ENCODE results near the gene LDB2.

LDB2 gene

GRCh38 chr4:16884673-16885460, 13.6 kb downstream of the LDB2 start:
- DNase-seq (ENCODE audit: low read depth), result no peak

- DNase-seq (ENCODE audit: low read depth), result no peak
These were observed 14.6 kb downstream of the LDB2 start for GRCh38 chr4:16883806-16884205.

- DNase-seq (ENCODE audit: low read depth), result no peak
These were observed 17.1 kb downstream of the LDB2 start for GRCh38 chr4:16881151-16881884.

- DNase-seq (ENCODE audit: low read depth), result no peak
These were observed 23.0 kb downstream of the LDB2 start for GRCh38 chr4:16875487-16875886.

GRCh38 chr4:16869594-16870245, 28.7 kb downstream of the LDB2 start:
- no peak for DNase-seq (ENCODE audit: low read depth)

GRCh38 chr4:16868674-16869073, 29.8 kb downstream of the LDB2 start:
- DNase-seq (ENCODE audit: low read depth), result no peak

GRCh38 chr4:16867827-16868226, 30.6 kb downstream of the LDB2 start:
- DNase-seq (ENCODE audit: low read depth), result no peak

DNA sequence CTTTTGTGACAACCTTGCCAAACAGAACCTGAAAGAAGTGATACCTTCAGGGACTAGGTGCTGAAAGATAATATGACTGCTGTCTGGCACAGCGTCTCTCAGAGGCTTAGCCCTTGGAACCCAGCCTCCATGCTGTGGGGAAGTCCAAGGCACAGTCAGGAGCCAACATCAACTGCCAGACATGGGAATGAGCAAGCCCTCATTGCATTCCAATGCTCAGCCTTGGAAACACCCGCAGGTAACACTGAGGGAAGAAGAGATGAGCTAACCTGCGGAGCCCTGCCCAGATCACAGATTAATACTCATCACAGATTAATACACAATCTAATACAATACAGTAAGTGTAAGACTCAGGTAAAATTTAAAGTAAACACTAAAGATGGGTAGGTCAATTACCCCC, 31.5 kb downstream of the LDB2 start:
- no peak for DNase-seq (ENCODE audit: low read depth)

- no peak for DNase-seq (ENCODE audit: low read depth)
These were observed 32.6 kb downstream of the LDB2 start for GRCh38 chr4:16865897-16866283.

DNA sequence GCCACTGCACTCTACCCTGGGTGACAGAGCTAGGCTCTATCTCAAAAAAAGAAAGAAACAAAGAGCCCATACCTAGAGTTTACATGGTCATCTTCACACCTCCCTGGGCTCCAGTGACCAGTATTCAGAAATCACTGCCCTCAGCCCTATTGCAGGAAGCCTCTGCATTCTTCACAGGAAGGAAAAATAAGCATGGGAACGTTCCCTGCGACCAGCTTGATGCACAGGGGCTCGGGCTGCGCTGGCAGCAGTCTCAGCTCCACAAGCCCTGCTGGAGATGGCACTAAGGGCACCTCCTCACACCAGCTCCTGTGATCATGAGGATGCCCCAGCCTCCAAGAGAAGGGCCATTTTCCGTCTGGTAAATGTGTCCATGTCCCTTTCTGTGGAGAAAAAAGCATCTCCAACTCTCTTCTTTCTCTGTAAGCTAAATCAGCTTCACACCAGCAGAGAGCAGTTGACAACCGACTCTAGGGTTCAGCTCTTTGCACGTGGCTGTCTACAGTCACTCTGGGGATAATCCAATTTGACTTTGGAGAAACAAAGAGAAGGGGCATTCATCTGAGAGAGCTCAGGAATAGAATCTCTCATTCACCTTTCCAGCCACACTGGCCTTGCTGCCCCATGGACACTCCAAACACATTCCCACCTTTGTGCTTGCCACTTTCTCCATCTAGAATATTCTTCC, 33.1 kb downstream of the LDB2 start:
- no peak for DNase-seq (ENCODE audit: low read depth)

- DNase-seq (ENCODE audit: low read depth), result no peak
These were observed 34.2 kb downstream of the LDB2 start for GRCh38 chr4:16864199-16864598.

DNA sequence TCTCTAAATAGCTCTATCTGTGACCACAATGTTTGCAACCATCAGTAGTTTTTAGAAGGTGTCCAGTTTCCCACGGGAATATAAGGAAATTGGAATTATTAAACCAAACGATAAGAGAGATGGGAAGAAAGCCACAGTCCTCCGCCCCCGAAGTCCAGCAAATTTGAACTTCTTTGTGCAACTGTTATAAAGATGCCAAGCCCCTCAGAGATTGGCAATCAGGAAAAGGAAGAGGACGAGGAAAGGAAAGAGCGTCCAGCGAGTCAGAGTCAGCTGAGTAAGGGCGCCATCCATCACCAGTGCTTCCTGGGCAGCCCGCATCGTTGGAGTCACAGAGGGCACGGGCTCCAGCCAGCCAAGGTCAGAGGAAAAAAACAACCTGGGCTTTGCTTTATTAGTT, 35.7 kb downstream of the LDB2 start:
- DNase-seq (ENCODE audit: low read depth), result no peak

DNA sequence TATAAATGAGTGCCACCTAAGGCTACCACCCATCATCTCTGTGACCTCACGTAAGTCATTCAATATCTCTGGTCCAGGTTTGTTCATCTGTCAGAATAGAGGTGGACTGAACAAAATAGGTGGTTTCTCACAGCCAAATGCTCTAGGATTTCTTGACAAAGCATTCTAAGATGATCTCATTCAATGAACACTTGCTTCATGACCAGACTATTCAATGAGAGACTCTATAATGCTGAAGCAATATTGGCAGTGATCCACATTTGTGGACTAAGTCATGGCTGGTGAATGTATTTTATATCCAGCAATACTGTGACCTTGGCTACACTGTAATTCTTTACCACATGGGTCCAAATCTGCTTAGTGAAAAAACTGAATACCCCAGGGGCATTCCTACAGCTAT, 37.9 kb downstream of the LDB2 start:
- no peak for DNase-seq (ENCODE audit: low read depth)

DNA sequence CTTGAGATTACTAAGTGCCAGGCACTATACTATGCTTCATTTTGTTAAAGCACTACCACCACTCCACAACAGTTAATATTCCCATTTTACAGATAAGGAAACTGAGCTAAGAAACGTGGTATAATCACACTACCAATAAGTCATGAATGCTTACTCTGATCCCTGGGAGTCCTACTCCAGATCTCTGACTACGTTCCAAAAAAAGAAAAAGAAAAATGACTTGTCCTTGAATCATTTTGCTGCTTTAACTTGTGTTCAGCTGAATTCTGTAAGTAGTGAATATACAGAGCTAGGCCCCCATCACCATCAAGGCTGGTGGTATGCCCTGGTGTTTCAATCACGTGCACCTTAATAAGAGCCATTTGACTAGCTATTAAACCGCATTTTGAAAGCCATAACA, 39.4 kb downstream of the LDB2 start:
- DNase-seq (ENCODE audit: low read depth), result no peak

DNA sequence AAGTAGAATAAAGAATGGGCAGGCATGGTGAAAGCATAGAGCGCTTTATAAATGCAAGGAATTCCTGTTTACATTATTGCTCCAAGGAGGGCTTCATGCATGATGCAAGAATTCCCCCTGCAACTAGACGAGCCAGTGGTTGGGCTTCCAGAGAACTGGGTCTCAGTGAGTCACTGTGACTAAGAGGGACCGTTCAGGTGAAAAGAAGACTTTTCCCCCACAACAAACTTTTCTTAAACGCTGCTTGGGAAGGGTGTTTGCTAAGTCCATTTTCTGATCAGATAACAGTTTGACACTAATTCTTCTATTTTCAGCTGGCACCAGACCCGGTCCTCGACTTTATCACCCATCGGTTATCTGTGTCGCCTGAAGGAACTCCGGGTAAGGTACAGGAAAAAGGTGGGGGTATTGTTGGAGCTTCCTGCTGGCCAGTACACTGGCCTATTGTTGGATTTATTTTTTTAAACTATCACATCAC, 40.1 kb downstream of the LDB2 start:
- DNase-seq (ENCODE audit: low read depth), result no peak

DNA sequence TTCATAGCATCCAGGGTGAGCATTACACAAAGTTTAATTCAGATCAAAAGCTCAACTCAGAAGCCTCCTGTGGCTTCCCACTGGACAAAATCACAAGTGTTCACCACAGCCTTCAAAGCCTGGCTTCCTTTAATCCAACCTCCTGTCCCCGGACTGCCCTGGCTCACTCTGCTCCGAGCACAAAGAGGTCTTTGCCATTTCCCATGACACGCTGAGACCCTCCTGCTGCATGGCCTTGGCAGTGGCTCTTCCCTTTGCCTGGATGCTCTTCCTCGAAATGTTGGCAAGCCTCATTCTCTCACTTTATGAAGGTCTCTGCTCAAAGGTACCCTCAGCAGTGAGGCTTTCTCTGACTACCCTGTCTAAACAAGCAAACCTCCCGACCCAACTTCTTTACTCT, 41.0 kb downstream of the LDB2 start:
- DNase-seq (ENCODE audit: low read depth), result no peak

DNA sequence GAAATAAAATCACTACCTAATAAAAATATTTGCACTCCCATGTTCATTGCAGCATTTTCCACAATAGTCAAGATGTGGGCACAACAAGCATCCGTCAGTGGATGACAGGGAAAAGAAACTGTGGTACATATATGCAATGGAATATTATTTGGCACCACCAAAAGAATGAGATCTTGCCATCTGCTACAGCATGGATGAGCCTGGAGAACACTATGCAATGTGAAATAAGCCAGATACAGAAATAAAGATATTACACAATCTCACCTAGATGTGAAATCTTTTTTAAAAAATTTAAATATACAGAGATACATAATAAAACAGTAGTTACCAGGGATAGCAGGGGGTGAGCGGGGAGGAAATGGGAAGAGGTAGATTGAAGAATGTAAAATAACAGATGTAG, 44.8 kb downstream of the LDB2 start:
- DNase-seq (ENCODE audit: low read depth), result no peak

- DNase-seq (ENCODE audit: low read depth), result no peak
These were observed 45.8 kb downstream of the LDB2 start for GRCh38 chr4:16852644-16853043.

DNA sequence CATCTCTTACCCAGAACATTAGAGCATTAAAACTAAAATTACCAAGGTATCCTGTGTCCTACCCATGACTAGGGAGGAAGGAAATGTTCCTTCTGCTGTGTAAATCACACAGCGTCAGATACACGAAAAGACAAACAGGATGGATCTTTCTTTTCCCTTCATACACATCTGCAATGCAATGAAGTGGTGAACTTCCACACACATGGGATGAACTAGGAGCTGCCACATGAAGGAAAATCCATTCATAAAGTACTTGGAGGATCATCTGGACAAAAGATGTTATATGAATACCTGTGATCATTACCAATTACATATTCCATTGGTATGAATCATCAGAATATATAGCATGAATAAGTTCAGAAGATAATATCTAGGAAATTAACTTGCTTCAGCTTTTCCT, 46.2 kb downstream of the LDB2 start:
- DNase-seq (ENCODE audit: low read depth), result no peak

DNA sequence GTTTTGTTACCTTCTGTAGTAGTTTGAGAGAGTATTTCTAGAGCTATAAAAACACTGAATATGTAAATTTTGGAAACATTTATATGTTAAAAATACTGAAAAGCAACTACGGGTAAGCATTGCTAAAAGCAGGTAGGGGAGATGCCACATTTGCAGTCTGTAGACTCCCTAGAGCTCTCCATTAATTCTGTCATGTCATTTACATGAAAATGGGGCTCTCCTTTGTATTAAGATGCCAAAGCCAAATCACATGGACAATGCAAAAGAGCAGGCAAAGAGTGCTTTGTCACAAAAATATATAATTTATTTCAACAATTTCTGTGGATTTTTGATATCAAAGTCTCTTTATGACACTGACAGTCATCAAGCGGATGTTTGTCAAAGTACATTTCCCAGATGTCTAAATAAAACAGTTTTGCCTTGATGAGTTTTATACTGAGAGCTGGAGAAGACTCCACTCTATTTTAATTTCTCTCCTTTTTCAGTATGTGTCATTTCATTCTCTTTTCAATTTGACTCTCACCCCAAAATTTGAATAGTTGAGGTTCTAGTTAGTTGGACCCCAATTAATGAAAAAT, 51.8 kb downstream of the LDB2 start:
- DNase-seq (ENCODE audit: low read depth), result no peak

DNA sequence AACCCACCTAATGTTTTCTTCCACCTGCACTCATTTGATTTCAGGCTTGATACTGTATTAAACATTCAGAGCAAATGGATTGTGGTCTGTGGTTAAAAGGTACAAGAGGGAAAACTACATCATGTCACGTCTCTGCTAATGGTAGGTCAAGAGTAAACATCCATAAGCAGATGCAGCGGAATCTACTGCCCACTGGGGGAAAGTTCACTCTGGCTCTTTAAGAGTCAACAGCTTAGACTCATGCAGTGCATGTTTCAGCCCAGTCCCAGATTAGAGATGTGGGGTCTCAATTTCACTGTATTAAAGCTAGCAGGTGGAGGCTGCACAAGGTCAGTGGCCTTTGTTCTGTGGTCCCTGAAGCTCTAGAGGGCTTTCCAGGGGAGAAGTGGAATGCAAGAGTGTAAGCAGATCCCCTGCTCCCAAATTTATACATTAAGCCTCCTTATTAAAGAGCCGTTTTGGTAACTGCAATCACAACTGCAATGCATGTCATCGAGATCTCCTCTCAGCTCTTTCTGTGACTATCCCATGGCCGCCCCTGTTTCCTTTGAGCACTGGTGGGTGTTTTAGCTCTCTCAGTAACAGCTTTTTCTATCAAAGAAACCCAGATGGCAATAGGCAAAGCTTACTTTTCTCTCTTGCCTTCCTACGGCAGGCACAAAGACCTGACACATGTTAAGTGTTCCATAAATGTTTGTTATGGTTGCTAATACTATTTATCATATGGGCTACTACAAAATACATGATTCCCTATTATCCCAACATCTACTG, 53.4 kb downstream of the LDB2 start:
- no peak for DNase-seq (ENCODE audit: low read depth)

Data from activated T-cell treated with anti-CD3 and anti-CD28 coated beads for 24 hours (primary cell).